GM19463 (cell line): ENCODE measurements around the gene FAM83E.

Source experiments
- ATAC-seq: cut with Tn5 transposase; IDR thresholded peaks from one replicate; pipeline ENCODE4 v1.9.1; 2021; ENCODE audit warnings: mild to moderate bottlenecking, moderate library complexity; ENCODE audit not compliant: unreplicated experiment

Gene FAM83E

DNA sequence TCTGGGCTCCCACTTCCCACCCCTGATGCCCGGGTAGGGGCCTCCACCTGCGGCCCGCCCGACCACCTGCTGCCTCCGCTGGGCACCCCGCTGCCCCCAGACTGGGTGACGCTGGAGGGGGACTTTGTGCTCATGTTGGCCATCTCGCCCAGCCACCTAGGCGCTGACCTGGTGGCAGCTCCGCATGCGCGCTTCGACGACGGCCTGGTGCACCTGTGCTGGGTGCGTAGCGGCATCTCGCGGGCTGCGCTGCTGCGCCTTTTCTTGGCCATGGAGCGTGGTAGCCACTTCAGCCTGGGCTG lies 14.4 kb upstream of the FAM83E start:
- ATAC-seq: no peak

DNA sequence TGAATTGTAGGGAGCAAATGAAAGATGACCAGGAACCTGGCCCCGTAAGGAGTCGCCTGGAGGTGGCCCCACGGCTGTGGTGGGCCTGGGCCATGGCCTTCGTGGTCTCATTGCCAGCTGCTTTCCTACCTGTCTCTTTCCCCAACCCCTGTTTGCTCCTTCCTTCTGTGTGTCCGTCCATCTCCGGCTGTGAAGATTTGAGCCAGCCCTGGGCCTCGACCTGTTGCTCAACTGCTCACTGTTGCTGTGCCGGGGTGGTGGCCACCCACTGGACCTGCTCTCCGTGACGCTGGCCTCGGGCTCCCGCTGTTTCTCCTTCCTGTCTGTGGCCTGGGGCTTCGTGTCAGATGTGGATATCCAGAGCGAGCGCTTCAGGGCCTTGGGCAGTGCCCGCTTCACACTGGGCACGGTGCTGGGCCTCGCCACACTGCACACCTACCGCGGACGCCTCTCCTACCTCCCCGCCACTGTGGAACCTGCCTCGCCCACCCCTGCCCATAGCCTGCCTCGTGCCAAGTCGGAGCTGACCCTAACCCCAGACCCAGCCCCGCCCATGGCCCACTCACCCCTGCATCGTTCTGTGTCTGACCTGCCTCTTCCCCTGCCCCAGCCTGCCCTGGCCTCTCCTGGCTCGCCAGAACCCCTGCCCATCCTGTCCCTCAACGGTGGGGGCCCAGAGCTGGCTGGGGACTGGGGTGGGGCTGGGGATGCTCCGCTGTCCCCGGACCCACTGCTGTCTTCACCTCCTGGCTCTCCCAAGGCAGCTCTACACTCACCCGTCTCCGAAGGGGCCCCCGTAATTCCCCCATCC lies 13.8 kb upstream of the FAM83E start:
- ATAC-seq: no peak

DNA sequence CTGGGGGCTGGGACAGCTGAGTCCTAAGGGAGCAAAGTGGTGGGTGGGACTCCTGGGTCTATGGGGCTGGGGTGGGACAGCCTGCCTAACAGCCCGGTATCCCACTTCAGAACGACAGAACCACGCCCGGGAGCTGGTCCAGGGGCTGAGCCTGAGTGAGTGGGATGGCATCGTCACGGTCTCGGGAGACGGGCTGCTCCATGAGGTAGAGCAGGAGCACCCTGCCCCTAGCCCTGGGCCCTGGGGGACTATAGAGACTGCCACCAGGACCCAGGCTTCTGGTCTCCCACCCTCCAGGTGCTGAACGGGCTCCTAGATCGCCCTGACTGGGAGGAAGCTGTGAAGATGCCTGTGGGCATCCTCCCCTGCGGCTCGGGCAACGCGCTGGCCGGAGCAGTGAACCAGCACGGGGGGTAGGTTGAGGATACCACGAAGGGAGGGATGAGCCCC lies 13.0 kb upstream of the FAM83E start:
- no peak for ATAC-seq

DNA sequence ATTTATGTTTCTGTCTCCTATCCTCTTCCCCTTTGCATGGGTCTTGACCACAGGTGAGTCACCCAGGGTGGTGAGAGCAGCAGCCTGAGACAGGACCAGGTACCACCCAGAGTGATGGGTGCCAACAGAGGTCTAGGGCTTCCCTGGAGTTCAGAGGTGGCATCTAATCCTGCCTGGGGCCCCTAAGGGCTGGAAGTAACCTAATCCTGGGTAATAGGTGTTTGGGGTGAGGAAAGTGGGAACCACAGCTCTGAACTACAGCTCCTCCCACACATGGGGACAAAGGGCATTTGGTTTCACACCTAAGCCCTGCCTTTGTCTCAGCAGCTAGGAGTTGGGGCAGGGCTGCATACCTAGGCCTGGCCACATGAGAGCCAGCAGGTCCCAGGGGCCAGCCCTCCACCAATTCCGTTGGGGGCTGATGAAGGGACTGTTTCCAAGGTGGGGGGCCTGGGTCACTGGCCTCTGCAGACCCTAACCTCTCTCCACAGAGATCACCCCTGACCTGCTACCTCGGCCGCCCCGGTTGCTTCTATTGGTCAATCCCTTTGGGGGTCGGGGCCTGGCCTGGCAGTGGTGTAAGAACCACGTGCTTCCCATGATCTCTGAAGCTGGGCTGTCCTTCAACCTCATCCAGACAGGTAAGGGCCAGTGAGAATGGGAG lies 12.5 kb upstream of the FAM83E start:
- ATAC-seq: no peak

DNA sequence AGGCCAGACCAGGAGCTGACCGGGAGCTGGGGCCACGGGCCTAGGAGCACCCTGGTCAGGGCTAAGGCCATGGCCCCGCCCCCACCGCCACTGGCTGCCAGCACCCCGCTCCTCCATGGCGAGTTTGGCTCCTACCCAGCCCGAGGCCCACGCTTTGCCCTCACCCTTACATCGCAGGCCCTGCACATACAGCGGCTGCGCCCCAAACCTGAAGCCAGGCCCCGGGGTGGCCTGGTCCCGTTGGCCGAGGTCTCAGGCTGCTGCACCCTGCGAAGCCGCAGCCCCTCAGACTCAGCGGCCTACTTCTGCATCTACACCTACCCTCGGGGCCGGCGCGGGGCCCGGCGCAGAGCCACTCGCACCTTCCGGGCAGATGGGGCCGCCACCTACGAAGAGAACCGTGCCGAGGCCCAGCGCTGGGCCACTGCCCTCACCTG lies 11.0 kb upstream of the FAM83E start:
- no peak for ATAC-seq

DNA sequence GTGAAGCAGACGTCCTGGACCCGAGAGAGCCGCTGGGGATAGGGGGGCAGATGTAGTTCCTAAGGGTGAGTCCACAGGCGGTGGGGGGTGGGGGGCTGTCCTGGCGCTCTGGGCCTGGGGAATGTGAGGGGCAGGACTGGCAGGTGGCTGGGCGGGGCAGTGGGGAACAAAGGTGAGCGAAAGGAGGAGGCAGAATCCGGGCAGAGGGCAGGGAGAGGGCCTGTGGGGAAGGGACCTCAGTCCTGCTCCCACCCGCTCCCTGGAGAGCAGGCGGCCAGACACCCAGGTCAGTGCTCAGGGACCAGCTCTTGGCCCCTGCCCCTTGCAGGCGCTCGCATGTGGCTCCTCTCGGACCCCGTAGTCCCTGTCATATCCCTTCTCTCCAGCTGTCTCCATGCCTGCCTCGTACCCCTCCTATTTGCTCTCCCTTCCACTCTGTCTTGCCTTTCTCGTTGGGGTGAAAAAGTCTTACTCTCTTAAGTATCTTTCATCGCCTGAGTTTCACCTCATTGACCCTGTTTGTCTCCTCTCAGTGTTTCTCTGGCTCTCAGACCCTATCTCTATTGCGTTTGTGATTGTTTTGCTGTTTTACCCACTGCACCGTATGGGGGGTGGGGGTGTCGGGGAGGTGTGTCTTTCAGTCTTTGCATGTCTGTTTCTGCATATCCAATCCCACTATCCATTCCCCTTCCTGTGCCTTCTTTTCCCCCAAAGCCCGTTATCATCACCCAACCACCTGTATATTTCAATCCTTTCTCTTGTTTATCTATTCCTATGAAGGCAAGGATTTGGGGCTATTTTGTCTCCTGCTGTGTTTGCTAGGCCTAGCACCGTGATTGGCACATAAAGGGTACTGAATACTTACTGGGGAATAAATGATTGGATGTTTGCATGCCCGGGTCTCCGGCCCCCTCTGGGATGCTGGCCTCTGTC lies 10.2 kb upstream of the FAM83E start:
- no peak for ATAC-seq

DNA sequence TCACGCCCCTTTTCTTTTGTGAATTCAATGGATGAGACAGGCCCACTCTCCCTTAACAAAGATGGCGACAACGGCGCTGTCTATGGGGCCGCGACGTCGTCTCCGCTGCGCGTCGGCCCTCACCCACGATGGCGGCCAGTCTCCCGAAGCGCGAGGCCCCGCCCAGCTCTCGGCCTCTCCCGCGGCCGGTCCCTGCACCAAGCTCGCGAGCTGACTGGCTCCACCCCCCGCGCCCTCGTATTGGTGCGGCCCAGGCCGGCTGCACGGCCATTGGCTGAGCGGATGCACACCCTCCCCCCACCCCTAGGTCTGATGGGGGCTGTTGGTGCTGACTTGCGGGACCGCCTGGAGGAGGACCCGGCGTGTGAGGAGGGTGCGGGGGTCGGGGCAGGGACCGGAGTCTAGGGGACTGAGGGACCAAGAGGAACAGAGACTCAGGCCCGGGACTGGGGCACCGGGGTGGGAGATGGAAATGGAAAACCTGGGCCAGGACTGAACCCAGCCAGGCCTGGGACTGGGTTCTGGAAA lies 9.3 kb upstream of the FAM83E start:
- peak; percentile 64 for ATAC-seq

DNA sequence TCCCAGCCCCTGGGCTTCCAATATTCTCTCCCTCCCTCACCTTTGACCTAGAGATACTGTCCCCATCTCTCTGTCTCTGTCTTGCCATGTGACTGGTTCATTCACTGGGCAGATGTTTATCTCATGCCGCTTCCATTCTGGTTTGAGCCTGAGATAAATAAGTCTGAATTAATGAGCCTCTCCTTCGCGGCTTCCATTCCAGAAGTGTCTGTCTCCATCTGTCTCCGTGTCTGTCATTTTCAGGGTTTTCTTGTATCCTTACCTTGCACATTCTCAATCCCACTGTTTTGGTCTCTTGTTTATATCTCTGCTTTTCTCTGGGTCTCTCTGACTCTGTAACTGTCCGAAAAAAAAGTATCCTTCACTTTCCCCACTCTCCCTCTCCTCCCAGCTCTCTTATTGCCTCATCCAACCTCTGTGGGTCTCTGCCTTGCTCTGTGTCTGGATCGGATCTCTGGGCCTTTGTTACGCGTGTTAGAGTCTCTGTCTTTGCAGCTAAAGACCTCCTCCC lies 8.7 kb upstream of the FAM83E start:
- no peak for ATAC-seq

DNA sequence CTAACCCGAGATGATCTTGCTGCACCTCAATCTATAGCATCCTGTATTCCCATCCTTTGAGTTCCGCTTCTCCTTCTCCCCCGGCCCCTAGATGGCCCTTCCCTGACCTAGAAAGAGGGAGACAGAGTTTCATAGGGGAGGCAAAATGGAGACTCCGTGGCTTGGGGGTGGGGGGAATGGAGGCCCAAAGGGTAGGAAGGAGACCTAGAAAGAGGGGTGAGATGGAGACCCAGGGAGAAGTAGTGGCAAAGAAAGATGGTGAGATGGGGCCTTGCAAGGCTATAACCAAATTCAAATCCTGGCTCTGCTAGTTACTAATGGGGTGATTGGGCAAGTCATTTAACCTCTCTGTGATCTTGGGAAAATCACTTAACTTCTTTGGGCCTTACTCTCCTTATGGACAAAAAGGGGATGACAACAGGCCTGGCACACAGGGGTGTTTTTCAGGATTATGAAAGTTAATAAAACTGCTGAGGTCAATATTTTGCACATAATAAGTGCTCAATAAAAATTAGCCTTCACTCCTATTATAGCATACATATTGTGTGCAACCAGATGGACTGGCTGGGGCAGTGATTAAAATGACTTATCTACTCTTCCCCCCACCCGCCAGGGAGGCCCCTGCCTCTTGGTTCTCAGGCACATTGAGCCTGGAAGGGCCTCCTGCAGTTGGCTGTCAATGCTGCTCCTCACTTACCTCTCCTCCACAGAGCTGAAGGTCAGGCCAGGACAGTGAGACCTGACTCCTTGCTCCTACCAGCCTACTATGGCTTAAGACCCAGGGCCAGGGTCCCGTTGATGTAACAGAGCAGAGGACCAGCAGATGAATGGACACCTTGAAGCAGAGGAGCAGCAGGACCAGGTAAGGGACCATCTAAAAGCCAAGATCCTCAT lies 5.1 kb upstream of the FAM83E start:
- ATAC-seq: no peak

DNA sequence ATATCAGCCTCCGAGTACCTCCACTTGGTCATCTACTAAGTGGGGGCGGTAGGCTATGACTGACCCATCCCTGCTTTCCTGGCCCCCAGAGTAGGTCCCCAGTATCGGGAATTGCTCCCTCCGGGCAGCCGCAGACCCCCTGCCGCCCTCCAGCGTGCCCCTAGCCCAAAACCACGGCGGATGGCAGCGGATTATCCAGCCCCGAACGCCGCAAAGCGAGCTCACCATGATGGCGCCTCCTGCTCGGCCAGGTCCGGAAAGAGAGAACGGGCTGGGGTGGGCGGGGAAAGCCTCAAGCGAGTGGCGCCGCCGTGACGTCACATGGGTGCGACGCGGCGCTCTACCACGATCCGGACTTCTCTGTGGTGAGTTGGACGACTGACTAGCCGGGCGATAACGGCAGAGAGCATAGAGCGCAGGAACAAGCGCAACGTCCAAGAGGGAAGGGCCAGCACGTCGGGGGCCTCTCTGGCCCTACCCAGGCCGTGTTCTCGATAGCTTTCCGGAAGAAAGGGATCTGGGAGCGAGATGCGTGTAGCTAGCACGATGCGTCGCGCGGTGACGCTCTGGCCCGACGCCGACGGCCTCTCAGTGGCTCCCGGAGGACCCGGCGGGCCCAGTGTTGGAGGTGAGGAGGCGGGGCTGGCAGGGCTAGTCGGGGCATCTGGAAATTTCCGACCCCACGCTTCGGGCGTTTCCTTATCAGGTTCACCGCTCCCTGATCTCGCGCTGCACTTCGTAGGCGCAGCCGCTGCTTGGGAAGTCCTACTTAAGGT lies 4.2 kb upstream of the FAM83E start, which contains the start of the genes RPL18 and SPHK2:
TSS of gene RPL18 (minus strand) at position 263 of the 776 bp plus-strand sequence. CDS start at position 228, 35 bp downstream.
TSS of gene SPHK2 (plus strand) at position 591 of the 776 bp plus-strand sequence. CDS start 1,009 bp downstream, outside the sequence.
- peak; percentile 82 for ATAC-seq

DNA sequence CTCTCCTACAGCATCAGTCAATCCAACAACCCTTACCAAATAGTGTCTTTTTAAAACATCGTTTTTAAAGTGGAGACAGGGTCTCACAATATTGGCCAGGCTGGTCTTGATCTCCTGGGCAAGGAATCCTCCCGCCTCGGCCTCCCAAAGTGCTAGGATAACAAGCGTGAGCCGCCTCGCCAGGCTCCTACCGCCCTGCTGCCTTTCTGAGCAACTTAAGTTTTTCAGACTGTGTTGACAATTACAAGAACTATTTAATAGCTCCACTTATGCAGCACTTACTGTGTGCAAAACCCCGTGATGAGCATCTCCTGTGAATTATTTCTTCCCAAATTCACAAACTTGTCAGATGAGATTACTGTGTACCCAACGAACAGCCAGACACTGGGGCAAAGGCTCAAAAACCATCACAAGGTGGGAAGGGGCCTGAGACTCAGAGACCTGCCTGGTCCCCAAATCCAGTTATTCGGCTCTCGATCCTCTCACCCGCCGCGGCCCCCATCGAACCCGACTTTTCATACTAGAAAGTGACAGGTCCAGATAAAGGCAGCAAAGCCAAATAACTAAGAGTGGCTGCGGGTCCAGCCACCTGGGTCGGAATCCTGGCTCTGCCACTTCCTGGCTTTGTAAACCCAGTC lies 3.5 kb upstream of the FAM83E start:
- no peak for ATAC-seq

DNA sequence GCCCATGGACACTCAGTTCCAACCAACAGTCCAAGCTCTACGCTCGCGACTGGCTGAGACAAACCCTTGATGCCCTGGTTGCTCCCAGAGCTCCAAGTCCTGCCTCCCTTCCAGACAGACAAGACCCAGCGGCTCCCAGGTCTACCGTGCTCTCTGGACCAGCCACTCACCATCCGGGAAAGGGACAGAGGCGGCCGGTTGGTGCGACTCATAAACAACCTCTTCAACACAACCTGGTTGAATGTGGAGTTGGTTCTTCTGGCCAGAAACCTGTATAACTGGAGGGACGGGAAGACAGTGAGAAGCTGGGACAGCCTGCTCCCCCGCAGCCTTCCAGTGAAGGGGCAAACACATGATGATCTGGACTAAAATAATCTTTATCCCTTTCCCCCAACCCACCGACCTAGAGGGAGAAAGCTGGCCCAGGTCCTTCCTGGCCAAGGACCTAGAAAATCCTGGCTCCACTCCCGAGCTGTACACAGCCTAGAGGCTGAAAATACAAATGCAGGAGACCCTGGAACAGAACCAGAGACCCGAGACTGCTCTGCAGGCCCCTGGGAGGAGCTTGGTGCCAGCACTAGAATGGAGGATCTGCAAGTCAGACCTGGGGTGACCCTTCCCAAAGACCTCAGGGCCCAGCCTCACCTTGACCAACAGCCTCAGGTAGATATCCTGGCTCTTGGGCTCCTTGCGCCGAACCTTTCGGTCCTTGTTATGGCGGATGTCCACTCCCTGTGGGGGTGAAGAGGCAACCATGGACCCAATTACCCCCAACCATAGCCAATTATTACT lies 2.5 kb upstream of the FAM83E start:
- ATAC-seq: no peak

DNA sequence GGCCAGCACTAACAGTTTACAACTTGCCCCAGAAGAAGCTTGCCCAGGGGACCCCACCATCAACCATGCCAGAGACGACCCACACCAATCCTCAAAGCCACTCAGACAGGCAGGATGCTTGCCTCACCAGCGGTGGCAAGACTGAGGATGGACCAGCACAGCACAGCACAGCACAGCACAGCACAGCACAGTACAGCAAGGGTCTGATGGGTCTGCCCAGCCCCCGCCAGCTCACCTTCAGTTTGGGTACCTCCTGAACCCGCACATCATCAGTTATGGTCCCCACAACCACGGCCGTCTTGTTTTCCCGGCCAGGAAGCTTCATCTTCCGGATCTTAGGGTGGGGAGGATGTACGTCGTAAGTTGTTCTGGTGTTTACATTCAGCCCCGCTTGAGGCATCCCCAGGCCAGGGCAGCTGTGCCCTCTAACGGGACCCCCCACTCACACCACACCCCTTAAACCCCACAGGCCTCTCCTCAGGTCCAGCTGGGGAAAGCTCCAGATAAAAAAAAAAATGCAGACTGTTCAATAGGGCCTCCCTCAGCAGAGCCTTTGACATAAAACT lies 1.7 kb upstream of the FAM83E start:
- ATAC-seq: no peak

DNA sequence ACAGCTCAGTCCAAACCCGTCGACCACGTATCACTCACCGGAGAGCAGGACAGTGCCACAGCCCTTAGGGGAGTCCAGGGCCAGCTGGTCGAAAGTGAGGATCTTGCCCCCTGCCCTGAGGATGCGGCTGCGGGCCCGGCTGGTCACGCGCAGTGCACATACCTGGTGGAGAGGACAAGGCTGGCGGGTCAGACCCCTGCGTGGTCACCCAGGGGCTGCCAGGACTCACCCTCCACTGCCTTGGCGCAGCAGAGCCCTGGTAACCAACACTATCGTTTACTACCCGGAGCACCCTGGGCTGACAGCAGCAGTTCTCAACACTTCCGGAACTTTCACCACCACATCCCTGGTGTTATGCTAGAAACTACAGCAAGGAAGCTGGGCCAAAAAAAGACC lies 1.2 kb upstream of the FAM83E start:
- no peak for ATAC-seq

DNA sequence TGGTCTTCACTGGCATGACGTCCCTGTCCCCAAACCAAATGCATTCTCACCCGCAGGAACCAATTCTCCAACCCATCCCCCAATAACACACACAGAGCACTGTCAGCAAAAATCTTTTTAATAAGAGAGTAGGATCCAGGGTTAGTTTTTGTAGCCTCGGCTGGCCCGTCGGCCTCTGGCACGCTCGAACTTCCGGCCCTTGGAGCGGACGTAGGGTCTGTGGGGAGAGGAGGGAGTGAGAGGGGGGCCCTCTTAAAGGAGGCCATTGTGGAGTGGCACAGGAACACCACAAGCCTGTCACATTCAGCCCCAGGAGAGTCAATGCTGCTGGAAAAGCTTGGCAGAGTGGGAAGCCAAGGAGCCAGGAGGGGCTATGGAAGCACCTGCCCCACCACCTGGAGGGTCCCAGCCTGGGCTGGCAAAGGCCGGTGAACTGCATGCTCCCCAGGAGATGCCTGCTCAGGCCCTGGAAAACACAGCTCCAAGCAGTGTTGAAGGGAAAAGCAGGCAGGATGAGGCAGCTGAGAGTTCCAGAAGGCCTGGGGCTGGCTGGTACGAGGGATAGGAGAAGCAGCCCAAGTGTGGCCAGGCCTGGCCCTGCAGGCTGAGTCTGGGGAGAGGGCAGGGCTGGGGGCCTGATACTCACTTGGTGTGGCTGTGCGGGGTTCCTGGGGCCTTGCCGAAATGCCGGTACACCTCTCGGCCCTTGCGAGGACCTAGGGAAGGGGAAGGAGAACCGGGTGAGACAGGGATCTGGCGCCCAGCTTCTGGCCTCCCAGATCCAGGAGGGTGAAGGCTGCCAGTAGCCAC lies 560 bp upstream of the FAM83E start:
- no peak for ATAC-seq

DNA sequence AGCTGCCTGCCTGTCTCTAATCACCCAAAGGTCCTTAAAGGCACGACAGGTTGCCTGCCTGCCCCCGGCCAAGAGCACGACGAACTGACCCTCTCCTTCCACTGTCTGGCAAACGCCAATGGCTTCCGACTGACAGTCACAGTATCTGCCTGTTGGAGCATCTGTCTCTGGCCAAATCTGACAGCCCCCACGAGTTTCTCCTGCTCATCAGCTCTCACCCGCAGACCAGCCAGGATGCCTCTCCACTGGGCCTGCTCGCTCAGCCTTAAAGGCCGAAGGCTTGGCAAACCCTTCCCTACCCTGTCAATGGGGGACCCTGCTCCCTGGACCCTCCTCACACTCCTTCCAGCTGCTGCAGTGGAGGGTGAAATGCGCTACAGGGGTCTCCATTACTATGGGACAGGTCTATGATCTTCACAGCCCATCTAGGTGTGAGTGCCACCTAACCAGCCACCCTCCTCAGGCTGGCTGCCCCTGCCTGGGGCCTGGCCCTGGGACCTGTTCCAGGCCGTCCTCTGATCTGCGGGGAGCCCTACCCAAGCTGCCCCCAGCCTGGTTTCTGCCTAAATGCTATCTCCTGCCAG lies 932 bp downstream of the FAM83E start:
- ATAC-seq: no peak
